NOMO-1 treated with dmso at 0.1 percent for 144 hours (cell line): ENCODE data around the gene PSMA7.

Experiments used
- DNase-seq: peaks from one replicate; lab custom pipeline; 2025; ENCODE audit not compliant: unreplicated experiment; lab: John Stamatoyannopoulos, UW

PSMA7 gene

DNA sequence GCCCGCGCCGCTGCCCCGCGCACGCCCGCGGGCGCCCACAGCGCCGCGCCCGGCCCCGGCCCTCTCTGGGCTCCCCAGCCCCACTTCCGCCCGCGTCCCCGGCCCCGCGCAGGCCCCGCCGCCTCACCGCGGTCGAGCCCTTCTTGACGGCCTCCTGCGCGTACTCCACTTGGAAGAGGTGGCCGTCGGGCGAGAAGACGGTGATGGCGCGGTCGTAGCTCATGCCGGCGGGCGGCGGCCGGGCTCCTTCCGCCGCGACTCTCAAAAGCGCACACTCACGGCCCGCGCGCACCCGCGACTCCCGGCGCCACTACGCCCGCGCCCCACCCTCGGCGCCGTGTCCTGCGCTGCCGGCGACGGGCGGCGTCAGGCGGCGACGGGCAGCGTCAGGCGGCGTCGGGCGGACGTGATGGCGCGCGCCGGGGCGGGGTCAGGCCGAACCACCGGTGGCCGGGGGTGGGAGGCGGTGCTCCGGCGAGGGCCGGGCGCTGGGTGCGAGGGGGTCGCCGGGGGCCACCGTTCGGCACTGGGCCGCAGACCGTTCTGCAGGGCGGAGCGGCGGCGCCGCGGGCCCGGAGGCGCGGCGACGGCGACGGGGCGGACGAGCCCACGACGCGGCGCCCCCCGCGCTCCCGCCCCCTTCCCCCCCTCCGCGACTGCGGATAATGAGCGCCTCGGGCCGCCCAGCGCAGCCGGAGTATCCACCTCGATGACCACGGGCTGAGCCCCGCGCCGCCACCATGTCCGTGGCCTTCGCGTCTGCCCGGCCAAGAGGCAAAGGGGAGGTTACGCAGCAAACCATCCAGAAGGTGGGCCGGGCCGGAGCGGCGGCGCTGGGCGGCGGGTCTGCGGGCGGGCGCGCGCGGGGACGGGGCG is at the start of gene PSMA7, which contains the start of gene SS18L1:
Gene PSMA7, minus strand, starts transcription at position 314 of the 876 bp plus-strand sequence. Its CDS starts 91 bp downstream, at position 223.
Gene SS18L1, plus strand, starts transcription at position 689 of the 876 bp plus-strand sequence. Its CDS starts 52 bp downstream, at position 741.
- DNase-seq = peak; percentile 83

DNA sequence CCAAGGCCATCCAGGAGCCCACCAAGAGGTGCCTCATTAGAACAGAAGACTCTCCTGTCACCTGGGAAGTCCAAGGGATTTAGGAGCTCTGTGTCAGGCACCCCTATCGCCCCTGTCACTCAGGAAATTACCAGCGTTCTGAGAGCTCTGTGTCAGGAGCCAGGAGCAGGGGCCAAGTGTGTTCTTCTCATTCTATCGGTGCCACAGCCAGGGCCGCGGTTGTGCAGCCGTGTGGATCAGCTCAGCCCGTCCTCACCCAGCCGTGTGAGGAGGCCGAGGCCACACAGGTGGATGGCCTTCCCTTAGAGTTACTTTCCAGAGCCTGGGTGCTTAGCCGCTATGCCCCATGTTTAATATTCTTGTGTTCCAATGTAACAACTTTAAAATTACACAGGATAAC is 49.4 kb upstream of the PSMA7 start:
- DNase-seq = no peak

DNA sequence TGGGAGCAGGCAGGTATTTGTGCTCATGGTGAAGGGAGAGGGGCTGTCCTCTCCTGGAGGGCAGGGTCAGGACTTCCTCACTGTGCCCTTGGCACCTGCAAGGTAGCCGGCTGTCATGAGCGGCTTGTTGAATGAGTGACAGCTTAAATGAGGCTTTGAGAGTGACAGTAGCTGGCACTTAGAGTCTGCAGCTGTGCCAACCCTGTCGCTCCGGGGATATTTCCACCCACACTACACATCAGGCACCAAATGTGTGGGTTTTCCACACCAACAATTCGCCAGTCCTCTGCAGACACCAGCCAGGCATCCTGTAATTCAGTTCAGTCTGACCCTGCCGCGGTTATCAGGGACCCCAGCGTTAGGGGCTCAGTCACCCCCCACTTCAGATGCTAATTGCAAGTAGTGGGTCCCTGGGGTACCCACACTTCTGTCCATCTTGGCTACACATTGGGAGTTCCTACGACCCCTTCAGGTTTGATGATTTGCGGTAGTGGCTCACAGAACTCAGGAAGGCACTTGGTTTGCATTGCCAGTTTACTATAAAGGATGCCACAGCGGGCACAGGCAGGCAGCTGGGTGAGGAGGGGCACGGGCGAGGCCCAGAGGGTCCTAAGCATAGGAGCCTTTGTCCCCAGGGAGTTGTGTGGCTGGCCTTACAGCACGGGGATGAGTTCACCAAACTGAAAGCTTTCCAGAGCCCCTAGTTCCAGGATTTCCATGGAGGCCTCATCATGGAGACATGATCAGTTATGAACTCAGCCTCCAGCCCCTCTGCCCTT is 48.8 kb upstream of the PSMA7 start:
- no peak for DNase-seq

DNA sequence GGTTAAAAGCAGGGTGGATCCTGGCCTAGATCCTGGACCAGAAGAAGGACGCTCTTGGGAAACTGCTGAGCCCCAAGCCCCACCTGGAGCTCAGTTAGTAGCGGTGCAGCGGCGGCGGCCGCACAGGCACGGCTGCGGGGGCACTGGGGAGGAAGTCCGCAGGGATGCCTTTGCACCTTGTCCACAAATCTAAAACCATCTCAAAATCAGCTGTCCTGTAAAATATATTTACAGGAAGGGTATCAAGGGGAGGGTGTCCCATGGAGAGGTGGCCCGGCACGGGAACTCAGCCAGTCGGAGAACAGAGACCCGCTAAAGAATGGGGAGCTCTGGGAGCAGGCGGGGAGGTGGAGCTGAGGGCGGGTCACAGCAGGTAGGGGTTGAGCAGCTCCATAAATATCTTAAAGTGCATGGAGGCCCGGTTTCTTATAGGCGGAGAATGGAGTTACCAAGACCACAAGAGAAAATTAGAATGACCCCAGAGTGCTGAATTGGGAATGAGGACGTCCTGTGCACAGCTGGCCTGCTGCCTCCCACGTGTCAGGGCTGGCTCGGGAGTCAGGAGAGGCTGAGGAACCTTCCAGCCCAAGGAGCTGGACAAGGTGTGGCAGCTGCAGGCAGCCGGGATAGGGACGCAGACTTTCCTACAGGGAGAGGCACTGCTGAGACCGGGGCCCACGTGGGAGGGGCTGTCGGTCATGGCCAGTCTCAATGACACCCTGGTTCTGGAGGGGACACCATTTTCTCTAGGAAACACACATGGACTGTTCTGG is 47.6 kb upstream of the PSMA7 start:
- no peak for DNase-seq

DNA sequence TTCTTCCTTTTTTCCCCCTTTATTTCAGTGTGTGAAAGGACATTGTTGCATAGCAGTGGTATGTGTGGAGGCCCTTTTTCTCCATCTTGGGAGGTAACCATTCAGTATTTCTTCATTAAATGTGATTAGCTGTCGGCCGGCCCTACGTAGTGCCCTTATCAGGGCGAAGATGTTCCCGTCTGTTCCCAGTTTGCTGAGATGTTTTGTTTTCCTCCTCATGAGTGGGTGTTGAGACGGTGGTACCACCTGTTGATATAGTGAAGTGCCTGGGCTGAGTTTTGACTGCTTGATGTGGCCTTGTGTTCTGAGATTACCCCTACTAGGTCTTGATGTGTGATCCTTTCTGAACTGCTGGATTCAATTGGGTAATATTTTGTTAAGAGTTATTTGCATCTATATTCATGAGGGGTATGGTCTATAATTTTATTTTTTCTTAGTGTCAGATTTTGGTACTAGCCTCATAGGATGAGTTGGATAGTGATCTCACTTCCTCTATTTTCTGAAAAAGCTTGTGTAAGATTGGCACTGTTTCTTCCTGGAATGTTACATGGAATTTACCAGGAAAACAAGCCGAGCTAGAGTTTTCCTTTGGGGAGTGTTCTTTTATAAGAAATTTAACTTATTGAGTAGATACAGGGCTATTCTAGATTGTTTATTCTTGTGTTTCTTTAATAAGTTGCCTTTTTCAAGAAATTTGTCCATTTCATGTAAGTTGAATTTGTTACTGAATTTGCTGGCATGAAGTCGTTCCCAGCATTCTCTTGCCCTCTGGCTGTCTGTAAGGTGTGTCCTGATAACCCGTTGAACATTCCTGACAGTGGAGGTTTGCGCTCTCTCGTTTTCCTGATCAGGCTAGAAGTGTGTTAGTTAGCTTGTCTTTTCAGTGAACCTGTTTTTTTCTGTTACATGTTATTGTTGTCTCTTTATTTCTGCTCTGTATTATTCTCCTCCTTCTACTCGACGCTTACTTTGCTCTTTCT is 44.0 kb upstream of the PSMA7 start:
- DNase-seq = no peak

DNA sequence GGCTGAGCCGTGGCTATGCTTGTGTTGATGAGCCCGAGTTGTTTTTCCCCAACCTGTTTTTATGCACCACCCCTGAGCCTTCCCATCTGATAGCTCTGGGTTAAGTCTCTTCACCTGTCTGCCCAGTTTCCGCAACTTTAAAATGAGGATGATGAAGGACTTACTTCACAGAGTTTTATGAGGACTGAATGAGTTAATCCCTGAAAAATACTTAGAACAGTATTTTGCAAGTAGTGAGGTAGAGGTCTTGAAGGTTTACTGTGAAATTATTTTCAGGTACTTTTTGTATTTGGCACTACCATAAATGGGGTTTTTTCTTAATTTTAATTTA is 42.9 kb upstream of the PSMA7 start:
- no peak for DNase-seq

DNA sequence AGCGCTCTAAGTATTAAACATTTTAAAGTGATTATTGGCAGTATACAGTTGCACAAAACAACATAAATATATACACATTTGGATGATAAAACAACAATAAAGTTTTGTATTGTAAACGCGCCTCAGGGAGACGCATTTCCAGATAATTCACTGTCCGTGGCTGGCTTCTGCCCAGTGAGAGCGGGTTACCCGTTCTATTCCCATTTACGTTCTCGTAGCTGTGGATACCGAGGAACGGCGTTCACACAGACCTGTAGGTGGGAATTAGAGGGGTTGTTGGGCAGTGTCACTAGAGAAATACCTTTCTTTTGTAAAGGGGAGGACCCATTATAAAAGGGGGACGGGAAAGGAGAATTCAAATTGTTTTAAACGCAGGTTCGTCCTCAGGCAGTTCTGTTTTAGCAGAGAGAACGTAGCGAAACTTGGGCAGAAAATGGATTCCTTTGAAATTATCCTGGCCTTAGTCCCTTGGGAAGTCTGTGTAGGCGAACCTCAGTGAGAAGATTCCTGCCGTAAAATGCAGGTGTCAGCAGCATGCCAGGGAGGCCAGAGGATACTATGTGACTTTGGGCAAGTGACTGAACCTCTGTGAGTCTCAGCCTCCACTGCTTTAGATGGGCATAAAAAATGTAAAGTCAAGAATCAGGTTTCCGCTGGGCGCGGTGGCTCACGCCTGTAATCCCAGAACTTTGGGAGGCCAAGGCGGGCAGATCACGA is 40.4 kb upstream of the PSMA7 start:
- DNase-seq = no peak

DNA sequence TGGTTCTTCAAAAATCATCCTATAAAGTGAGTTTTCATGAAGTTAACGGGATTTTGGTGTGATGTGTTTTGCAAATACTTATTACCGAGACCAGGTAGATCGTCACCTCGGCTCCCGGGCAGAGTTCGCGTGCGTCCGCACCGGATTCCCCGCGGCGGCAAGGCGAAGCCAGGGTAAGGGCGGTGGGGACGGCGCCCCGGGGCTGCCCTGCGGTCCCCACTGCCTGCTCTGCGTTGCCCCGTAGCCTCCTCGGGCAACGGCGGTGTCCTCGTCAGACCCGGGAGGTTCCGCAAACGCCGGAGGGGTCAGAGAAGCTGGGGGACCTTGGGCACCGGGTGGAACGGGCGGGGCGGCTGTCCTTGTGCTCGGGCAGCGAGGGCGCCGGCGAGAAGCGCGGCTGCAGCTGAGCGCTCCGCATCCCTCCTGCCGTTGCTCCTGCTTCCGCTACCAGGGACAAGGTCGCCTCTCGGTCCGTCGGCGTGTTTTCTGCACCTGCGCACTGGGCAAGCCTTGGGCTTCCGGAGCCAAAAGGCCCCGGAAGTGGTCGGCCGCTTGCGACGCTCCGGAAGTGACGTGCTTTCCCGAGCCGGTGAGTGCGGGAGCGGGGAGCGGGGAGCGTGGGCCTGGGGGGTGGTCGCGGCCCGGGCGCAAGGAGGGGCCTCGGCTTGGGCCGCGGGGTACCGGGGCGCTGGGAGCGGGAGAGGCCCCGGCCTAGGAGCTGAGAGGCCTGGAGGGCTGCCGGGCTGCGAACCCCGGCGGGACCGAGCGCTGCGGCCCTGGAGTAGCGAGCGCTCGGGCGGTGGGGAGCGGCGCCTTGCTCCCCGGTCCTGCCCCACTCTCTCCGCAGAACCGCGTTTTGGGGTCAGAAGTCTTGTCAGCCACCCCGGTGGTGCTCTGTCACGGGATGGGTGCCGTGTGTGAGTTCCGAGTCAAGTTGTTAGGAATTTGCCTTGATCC is 39.6 kb upstream of the PSMA7 start, which contains the start of gene MTG2:
Gene MTG2, plus strand, starts transcription at position 560 of the 957 bp plus-strand sequence. CDS start 10,393 bp downstream, outside the sequence.
- DNase-seq = peak; percentile 91

DNA sequence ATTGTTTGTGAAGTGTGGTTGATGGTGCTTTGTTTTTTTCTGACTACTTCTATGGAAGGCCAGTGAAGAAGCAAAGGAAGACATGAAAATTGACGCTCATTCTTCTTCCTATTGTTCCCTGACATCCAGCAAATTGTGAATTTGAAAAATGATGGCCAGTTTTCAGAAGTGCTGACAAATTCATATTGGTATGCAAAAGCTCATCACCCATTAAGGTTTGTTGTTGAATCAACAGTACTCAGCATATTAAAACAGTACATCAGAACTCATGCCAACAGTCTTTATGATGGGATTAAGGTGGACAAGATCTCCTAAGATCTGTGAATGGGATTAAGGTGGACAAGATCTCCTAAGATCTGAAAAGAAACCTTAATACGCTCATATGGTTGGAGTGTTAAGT is 38.6 kb upstream of the PSMA7 start:
- no peak for DNase-seq

DNA sequence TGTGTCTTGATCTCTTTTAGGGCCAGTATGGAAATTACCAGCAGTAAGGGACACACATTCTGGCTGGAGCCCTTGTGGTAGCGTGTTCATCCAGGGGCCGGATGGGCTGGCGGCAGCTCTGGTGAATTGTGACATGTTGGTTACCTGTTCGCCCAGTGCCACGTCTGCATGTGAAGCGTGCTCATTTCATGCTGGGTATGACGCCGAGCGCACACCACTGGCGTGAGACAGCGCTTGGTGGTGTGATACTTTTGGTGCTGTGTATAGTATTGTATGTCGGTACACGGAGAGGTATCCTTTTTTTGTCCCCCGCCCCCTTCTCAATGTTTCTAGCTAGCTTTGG is 35.9 kb upstream of the PSMA7 start:
- no peak for DNase-seq

DNA sequence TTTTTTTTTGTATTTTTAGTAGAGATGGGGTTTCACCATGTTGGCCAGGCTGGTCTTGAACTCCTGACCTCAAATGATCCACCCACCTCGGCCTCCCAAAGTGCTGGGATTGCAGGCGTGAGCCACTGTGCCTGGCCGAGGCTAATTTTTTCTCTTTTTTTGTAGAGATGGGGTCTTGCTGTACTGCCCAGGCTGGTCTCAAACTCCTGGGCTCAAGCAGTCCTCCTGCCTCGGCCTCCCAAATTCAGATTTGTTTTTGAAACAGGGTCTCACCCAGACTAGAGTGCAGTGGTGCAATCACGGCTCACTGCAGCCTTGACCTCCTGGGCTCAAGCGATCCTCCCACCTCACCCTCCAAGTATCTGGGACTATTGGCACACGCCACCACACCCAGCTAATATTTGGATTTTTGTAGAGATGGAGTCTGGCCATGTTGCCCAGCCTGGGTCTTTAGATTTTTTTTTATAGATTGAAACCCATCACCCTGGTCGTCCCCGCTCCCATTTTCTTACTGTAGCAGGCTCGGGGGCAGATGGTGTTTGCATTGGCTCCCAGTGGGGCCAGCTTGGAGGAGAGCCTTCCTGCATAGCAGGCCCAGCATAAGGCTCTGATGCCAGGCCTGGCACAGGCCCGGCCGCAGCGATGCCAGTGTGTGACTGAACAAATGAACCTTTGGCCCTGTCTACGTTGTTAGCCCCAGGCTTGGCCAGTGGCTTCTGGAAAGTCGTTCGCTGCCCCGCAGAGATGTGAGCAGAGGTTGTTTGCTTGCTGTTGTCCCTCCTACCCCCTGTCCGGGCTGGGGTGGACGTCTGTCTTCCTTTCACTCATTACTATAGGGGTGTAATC is 35.3 kb upstream of the PSMA7 start:
- DNase-seq = no peak

DNA sequence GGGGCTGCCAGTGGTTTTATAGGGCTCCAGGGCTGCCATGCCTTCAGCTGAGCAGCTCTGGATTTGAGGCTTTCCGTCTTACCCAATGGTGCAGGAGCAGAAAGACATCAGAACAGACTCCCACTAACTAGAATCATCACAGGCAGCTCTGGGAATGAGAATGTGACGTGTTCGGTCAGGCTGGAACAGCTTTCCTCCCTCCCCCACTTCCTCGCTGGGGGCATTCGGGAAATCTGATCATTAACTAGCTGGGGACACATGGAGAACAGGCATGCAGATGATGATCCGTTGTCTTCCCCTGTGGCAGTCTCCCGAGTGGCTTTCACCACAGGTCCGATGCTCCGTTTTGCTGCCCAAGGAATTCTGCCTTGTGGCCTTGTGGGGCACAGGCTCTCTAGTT is 34.1 kb upstream of the PSMA7 start:
- DNase-seq = no peak

DNA sequence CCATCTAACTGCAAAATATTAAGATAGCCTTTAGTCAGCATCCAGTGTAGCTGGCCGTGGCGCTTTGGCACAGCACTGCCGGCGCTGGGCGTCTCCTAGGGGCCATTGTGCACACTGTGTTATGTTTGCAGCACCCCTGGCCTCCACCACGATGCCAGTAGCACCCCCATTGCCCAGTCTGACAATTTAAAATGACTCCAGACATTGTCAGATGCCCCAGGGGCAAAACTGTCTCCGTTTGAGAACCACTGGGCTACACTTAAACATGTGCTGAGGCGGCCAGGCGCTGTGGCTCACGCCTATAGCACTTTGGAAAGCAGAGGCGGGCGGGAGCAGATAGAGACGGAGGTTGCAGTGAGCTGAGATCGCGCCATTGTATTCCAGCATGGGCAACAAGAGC is 33.7 kb upstream of the PSMA7 start:
- no peak for DNase-seq

DNA sequence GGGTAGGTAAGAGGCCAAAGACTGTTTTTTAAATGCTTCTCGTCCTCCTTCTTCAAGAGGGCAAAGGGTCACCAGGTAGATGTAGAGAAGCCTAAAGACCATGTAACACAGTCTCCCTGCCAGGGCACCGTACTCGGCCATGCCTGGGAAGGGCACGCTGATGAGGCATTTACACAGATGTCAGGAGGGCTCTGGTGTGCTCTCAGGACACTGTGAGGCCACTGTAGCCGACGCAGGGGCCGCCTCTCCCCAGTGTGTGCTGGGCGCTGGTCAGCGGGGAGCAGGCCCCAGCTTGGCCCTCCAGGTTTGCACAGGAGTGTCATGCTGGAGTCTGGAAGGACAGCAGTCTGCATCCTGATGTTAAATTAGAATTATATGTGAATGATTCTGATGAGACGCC is 32.5 kb upstream of the PSMA7 start:
- DNase-seq = no peak

DNA sequence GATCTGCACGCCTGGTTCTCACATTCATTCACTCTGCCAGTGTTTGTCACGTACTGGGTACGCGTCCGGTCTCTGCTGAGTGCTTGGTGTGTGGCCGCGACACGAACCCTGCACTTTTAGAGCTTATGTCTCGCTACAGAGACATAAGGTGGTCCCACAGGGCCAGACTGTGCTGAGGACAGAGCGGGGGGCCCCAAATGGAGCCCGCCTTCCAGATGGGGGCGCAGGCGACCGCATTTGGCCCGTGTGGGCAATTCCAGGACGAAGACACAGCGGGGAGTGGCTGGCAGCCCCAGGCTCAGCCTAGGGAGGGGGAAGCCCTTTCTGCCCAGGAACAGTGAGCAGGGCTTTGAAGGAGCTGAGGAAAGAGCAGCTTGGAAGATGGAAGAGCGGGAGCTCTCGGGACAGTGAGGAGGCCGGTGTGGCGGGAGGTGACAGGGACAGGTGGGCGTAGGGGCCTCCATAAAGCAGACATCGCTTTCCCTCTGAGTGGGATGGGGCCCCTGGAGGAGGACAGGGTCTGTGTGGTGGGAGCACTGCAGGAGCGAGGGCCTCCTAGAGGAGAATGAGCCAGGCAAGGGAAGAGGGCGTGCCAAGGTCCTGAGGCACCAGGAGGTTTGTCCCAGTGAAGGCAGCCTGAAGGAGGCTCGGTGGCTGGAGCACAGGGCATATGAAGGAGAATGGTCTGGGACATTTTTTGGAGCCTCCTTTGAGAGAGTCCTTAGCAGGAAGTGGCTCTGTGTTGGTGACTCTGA is 31.9 kb upstream of the PSMA7 start:
- no peak for DNase-seq

DNA sequence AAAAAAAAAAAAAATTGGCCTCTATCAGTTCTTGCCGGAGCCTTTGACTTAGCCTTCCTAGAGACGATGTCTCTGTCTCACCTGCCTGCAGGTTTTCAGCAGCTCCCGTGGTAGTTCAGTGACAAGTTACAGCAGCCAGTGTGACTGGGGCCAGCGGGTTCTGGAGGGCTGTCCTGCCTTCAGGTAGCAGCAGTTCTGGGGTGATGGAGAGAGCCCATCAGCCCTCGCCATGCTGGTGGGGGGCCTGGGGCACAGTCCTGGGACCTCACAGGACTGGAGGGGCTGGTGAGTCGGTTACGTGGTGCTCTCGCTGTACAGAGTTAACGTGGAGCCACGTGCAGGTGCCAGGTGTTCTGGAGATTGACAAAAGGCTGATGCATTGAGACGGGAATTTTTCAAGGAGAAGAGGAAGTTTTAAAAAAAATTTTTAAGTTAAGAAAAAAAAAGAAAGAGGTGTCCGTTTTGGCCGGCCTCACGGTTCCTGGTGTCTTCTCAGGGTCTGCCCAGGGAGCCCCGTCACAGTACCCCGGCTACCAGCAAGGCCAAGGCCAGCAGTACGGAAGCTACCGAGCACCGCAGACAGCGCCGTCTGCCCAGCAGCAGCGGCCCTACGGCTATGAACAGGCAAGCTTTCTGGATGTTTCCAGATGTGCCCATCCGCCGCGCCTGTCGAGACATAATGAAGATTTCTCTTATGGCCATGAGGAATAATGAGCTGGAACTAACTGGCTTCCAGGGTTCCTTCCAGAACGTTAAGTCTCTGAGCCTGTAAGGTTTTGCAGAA is 31.0 kb upstream of the PSMA7 start:
- DNase-seq = no peak
